Measurements from ENCODE around the gene CD27.

DNA sequence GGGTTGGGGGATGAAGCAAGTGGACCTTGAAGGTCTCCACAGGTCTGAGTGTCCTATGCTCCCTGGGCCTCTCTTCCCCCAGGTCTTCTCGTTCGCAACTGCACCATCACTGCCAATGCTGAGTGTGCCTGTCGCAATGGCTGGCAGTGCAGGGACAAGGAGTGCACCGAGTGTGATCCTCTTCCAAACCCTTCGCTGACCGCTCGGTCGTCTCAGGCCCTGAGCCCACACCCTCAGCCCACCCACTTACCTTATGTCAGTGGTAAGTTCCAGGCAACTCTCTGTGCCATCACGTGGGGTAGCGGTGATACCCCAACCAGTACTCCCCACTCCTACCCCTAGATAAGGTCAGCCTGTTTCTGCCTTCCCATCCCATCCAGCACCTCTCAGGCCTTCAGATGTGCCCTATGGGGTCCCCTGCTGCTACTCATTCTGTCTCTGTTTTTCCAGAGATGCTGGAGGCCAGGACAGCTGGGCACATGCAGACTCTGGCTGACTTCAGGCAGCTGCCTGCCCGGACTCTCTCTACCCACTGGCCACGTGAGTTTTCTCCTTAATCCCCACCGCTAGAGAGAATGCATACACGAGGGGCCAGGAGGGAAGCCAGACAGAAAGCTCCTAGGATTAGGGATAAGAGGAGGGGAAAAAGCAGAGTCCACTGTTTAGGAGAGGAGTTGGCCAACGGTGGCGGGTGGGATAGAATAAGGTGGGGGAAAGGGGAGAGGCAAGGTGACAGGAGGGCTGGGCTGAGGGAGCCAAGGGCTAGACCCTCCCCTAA, 5.5 kb downstream of the CD27 start:
- TF ChIP-seq, protein P1, sequence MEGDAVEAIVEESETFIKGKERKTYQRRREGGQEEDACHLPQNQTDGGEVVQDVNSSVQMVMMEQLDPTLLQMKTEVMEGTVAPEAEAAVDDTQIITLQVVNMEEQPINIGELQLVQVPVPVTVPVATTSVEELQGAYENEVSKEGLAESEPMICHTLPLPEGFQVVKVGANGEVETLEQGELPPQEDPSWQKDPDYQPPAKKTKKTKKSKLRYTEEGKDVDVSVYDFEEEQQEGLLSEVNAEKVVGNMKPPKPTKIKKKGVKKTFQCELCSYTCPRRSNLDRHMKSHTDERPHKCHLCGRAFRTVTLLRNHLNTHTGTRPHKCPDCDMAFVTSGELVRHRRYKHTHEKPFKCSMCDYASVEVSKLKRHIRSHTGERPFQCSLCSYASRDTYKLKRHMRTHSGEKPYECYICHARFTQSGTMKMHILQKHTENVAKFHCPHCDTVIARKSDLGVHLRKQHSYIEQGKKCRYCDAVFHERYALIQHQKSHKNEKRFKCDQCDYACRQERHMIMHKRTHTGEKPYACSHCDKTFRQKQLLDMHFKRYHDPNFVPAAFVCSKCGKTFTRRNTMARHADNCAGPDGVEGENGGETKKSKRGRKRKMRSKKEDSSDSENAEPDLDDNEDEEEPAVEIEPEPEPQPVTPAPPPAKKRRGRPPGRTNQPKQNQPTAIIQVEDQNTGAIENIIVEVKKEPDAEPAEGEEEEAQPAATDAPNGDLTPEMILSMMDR (IDR thresholded peaks at IDR 0.05): no peak
- TF ChIP-seq, protein P2, sequence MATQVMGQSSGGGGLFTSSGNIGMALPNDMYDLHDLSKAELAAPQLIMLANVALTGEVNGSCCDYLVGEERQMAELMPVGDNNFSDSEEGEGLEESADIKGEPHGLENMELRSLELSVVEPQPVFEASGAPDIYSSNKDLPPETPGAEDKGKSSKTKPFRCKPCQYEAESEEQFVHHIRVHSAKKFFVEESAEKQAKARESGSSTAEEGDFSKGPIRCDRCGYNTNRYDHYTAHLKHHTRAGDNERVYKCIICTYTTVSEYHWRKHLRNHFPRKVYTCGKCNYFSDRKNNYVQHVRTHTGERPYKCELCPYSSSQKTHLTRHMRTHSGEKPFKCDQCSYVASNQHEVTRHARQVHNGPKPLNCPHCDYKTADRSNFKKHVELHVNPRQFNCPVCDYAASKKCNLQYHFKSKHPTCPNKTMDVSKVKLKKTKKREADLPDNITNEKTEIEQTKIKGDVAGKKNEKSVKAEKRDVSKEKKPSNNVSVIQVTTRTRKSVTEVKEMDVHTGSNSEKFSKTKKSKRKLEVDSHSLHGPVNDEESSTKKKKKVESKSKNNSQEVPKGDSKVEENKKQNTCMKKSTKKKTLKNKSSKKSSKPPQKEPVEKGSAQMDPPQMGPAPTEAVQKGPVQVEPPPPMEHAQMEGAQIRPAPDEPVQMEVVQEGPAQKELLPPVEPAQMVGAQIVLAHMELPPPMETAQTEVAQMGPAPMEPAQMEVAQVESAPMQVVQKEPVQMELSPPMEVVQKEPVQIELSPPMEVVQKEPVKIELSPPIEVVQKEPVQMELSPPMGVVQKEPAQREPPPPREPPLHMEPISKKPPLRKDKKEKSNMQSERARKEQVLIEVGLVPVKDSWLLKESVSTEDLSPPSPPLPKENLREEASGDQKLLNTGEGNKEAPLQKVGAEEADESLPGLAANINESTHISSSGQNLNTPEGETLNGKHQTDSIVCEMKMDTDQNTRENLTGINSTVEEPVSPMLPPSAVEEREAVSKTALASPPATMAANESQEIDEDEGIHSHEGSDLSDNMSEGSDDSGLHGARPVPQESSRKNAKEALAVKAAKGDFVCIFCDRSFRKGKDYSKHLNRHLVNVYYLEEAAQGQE (IDR thresholded peaks at IDR 0.05; ENCODE audit: insufficient read depth in 1 of 2, low read depth in 2 of 2, low read length in 1 of 2): no peak
- TF ChIP-seq POLR2AphosphoS5 (IDR thresholded peaks at IDR 0.05; ENCODE audit: low read depth, low read length) (no peak), TCF7L2 (IDR thresholded peaks at IDR 0.05; ENCODE audit: low read depth, low read length) (no peak), SIN3A (IDR thresholded peaks at IDR 0.05; ENCODE audit: borderline replicate concordance, insufficient read depth, low read depth, low read length) (no peak)
